Frontal cortex (tissue), 4 donors: ENCODE measurements around the gene CCNJL. TPM values are rescaled to one million over a fixed set of nuclear protein-coding genes. Genes with fewer than 3 reads are reported as not detected.

Source experiments
- DNase-seq, 2 donors: peaks; one replicate each; pipeline ENCODE4 v3.0.0; 2012; ENCODE audit warnings: low spot score in 2 of 2
- FAIRE-seq: peaks from 2 replicates; lab custom pipeline; 2012; peaks lifted over from hg19 to GRCh38; lab: Jason Lieb, UNC
- small RNA-seq: library from RNA; depleted of rRNA; stranded (forward); fragments of <200 nt; gene quantifications from one replicate; pipeline ENCODE3, GENCODE V24; 2014
- total RNA-seq: library from RNA; depleted of rRNA; stranded (reverse); fragments of >200 nt; gene quantifications from one replicate; pipeline ENCODE4 v1.2.3, GENCODE V29; 2014
- donor health status: control.
- donor health status: control.
- donor health status: control.

The CCNJL gene
- total RNA-seq, 1 donor from 2014 or later, result 0.82 TPM

GRCh38 chr5:160242145-160242544, 70.2 kb downstream of the CCNJL start:
- DNase-seq, result no peak
- FAIRE-seq, result no peak

DNA sequence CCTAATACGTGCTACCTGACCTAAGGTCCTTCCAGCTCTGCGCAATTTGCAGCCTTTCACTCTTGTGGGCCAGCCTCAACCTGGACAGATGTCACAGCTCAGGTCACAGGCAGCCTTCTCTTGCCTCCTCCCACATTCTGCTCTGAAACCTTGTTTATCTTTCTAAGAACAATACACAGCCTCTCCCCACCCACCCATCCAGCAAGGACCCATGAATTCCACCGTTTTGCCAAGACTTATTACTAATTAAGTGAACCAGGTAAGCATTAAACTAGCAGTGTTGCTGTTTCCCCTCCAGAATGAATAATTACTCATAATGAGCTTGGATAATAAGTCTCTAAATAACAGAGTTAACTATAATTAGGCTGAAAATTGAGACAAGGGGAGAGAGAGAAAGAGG, 72.0 kb downstream of the CCNJL start:
- DNase-seq (no peak), FAIRE-seq (no peak)

GRCh38 chr5:160237571-160238093, 74.7 kb downstream of the CCNJL start:
- FAIRE-seq (no peak), DNase-seq (no peak)

DNA sequence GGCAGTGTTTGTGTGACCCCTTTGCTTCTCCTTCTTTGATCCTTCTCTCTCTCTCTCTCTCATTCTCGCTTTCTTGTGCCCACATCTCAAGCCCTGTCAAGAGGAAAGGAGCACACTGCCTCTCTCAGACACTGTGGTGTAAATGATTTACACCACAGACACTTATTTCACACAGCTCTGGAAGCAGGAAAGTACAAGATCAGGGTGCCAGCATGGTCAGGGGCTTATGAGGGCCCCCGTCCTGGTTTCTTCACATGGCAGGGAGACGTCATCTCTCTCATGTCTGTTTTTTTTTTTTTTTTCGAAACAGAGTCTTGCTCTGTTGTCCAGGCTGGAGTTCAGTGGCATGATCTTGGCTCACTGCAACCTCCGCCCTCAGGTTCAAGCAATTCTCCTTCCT, 76.6 kb downstream of the CCNJL start:
- no peak for FAIRE-seq
- no peak for DNase-seq

DNA sequence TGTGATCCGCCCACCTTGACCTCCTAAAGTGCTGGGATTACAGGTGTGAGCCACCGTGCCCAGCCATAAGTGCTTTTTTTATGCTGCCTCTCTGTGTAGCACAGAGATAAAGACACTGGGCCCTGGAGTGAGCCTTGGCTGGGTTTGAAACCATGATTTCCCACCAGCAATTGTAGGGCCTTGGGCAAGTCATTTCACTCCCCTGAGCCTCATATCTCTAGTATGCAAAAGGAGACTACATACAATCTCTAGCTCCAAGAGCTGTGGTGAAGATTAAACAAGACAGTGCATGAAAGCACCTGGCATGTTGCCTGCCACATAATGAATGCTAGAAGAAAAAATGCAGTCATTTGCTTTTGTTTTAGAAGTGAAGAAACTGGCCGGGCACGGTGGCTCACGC, 79.1 kb downstream of the CCNJL start:
- DNase-seq, result no peak
- FAIRE-seq, result no peak

- DNase-seq (no peak), FAIRE-seq (no peak)
These were observed 80.5 kb downstream of the CCNJL start for GRCh38 chr5:160231783-160232342.

GRCh38 chr5:160230686-160231527, 81.5 kb downstream of the CCNJL start:
- FAIRE-seq (no peak), DNase-seq (no peak)

- FAIRE-seq (no peak), DNase-seq (no peak)
These were observed 83.1 kb downstream of the CCNJL start, which contains the start of gene FABP6 for GRCh38 chr5:160229190-160229742. FABP6 (plus strand) TSS chr5:160229506; CDS start chr5:160229558, 52 bp downstream.

- FAIRE-seq, result no peak
- no peak for DNase-seq
These were observed 85.4 kb downstream of the CCNJL start for GRCh38 chr5:160227012-160227411.

GRCh38 chr5:160221082-160221481, 91.3 kb downstream of the CCNJL start:
- no peak for DNase-seq
- FAIRE-seq, result no peak

GRCh38 chr5:160219356-160219755, 93.0 kb downstream of the CCNJL start:
- FAIRE-seq (no peak), DNase-seq (no peak)

DNA sequence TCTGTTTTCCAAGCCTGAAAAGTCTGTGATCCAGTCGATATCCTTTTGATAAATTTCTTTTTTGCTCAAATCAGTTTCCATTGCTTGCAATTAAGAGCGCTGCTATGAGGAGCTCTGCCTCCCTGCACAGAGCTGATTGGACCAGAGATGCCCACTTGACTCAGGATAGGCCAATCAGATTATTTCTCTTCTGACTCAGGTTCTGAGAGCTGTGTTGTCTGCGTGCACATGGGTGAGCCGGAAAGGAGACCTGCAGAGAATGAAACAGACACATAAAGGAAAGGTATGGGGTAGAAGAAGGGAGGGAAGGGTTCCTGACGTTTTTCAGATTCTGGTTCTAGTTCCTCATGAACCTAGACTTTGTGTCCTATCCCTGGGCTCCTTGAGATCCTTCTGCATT, 98.8 kb downstream of the CCNJL start:
- DNase-seq (no peak), FAIRE-seq (no peak)

DNA sequence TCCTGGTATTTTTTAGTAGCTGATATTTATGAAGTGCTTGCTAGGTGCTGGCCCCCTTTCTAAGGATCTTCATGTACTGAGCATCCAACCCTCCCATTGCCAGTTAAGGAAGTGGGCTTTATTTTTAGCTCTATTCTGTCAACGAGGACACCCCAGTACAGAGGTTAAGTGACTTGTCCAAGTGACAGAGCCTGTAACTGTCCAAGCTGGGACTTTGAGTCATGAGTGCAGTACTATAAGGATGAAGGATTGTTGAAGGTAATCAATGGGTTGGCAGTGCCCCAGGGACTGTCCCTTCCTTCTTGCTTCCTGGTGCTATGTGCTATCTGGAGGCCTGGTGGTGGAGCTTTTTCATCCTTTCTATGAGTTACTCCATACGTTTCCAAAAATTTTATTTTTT, 101.0 kb downstream of the CCNJL start:
- DNase-seq, result no peak
- FAIRE-seq, result no peak

DNA sequence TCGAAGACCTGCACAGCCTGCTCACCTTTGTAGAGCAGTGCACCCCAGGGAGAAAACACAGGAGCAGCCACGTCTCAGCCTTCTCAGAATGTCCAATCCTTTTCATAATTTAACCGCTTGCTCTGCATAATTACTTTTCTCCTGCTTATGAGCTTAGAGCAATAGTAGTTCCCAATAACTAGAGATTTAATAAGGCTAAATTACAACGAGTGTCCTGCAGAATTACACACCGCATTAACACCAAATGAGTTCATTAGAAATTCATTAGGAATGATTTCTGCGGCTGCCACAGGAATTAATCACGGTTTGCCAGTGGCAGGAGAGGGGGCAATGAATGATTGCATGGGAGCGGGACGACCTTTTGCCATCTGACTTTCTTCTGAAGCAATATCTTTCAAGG, 101.8 kb downstream of the CCNJL start:
- FAIRE-seq (no peak), DNase-seq (no peak)

- FAIRE-seq (no peak), DNase-seq (no peak)
These were observed 102.4 kb downstream of the CCNJL start for GRCh38 chr5:160209917-160210316.

DNA sequence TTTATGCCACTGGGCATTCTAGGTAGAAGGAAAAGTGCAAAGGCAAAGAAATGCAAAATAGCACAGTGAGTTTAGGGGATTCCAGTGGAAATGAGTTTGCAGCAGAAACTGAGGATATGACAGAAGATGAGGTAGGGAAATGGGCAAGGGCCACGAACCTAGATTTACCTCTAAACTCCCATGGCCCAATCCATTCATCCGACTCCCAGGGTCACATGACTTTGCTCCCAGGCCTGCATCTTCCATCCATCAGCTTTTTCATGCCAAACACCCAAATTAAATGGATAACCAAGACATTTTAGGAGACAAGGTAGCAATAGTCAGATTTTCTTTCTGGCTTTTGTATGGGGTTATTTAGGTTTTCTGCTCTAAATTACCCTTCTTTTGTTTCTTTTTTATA, 105.3 kb downstream of the CCNJL start:
- no peak for DNase-seq
- no peak for FAIRE-seq

Small RNA genes lying within 50 kb of the gene (small RNA-seq; reads per million reads assigned to genes)
- gene AC112191.3, result not detected

Other genes with a start within 250 kb of the CCNJL start
- 47.3 TPM for gene PWWP2A, start 193.1 kb downstream of the CCNJL start, total RNA-seq
- gene FABP6, start 83.1 kb downstream of the CCNJL start, total RNA-seq, result 4.5 TPM
- gene C1QTNF2, start 58.1 kb upstream of the CCNJL start, total RNA-seq, result 2.0 TPM
- gene FAM200C, start 87.5 kb upstream of the CCNJL start, total RNA-seq, result 33.8 TPM
- 56.3 TPM for gene SLU7, start 106.5 kb upstream of the CCNJL start, total RNA-seq
- 12.6 TPM for gene PTTG1, start 109.3 kb upstream of the CCNJL start, total RNA-seq